HepG2 (cell line): ENCODE measurements around the gene MLYCD.

ENCODE experiments used
- EP300 ChIP-seq, 3 experiments: sonication (generic) in 1 of 3; formaldehyde crosslinking in 1 of 3; IDR thresholded peaks; 2 replicates each; pipeline versions ENCODE4 v1.5.1 to v1.6.1; 2011 to 2020; ENCODE audit warnings: low read depth in 2 of 3, low read length in 2 of 3, borderline replicate concordance in 1 of 3, improper control_type of control experiment in 1 of 3, mild to moderate bottlenecking in 1 of 3, missing genetic modification reagents in 1 of 3, moderate library complexity in 1 of 3
- HINFP ChIP-seq: sonication (generic); formaldehyde crosslinking; IDR thresholded peaks from 2 replicates; pipeline ENCODE4 v1.4.0; 2020; ENCODE audit warnings: low read depth, mild to moderate bottlenecking, missing genetic modification reagents
- NR2F1 ChIP-seq, 2 experiments: fragments of 450-650 bp in 1 of 2; formaldehyde crosslinking in 1 of 2; IDR thresholded peaks; 2 replicates each; pipeline versions ENCODE4 v1.5.0 to v1.6.1; 2016 to 2020; ENCODE audit warnings: mild to moderate bottlenecking in 1 of 2, missing compliant biosample characterization in 1 of 2, missing genetic modification reagents in 1 of 2, moderate library complexity in 1 of 2
- PCBP2 ChIP-seq: fragments of 200-400 bp; formaldehyde crosslinking; optimal IDR thresholded peaks from 2 replicates; pipeline ENCODE3; 2018; ENCODE audit warnings: low read length, low read depth; ENCODE audit not compliant: poor library complexity, severe bottlenecking
- PHF21A ChIP-seq: sonication (generic); formaldehyde crosslinking; IDR thresholded peaks from 2 replicates; pipeline ENCODE4 v1.5.0; 2020; ENCODE audit warnings: mild to moderate bottlenecking, missing genetic modification reagents
- POLR2A ChIP-seq, 2 experiments: IDR thresholded peaks; 2 replicates each; pipeline ENCODE4 v1.6.1; 2011; ENCODE audit warnings: low read depth in 2 of 2, low read length in 2 of 2, mild to moderate bottlenecking in 1 of 2, moderate library complexity in 1 of 2; ENCODE audit not compliant: insufficient read depth in 1 of 2
- SRF ChIP-seq: IDR thresholded peaks from 2 replicates; pipeline ENCODE4 v1.6.1; 2011; ENCODE audit warnings: mild to moderate bottlenecking, low read depth, low read length, moderate library complexity
- TCF7L2 ChIP-seq: IDR thresholded peaks from 2 replicates; pipeline ENCODE4 v1.6.1; 2011; ENCODE audit warnings: mild to moderate bottlenecking, low read depth, low read length, moderate library complexity
- TEAD2 ChIP-seq: sonication (generic); formaldehyde crosslinking; IDR thresholded peaks from 2 replicates; pipeline ENCODE4 v1.9.0; 2021; ENCODE audit warnings: missing genetic modification reagents
- TP53 ChIP-seq: sonication (generic); formaldehyde crosslinking; conservative IDR thresholded peaks from 2 replicates; pipeline ENCODE4 v1.4.0; 2020; ENCODE audit warnings: missing genetic modification reagents

GRCh38 chr16:83917152-83918120 is 18.5 kb downstream of the MLYCD start:
- TF ChIP-seq SRF (no peak), TEAD2 (CRISPR knock-in tag) (no peak), NR2F1 (CRISPR knock-in tag; IDR thresholded peaks at IDR 0.05) (no peak), TP53 (no peak), TCF7L2 (no peak), POLR2A (IDR thresholded peaks at IDR 0.05; ENCODE audit: insufficient read depth in 1 of 2, low read depth in 2 of 2, low read length in 2 of 2) (no peak), PHF21A (CRISPR knock-in tag) (no peak), PCBP2 (no peak), HINFP (CRISPR knock-in tag) (no peak), EP300 (IDR thresholded peaks at IDR 0.05; ENCODE audit: low read depth in 2 of 2, low read length in 2 of 2) (no peak), EP300 (CRISPR knock-in tag; IDR thresholded peaks at IDR 0.05; ENCODE audit: borderline replicate concordance) (no peak)
